Activated naive CD4-positive, alpha-beta T cell treated with anti-CD3 and anti-CD28 coated beads, Interleukin-2, amount 50 U/mL, for 72 hours (primary cell): Measurements from ENCODE around the gene SLC9A1. TPM values are rescaled to one million over a fixed set of nuclear protein-coding genes. Genes with fewer than 3 reads are reported as not detected.

Experiments used
- total RNA-seq, 2 donors: library from RNA; stranded (reverse); gene quantifications; one replicate each; pipeline ENCODE4 v1.2.3, GENCODE V29; 2022

SLC9A1 gene
- total RNA-seq, 2 donors from 2014 or later, result 16.2 to 18.8 TPM

Other genes starting within 250 kb of the SLC9A1 start
- not detected for gene NR0B2, start 241.2 kb downstream of the SLC9A1 start, total RNA-seq
- 10 to 100 TPM; 60.5 to 93.7 TPM for gene NUDC, start 233.4 kb downstream of the SLC9A1 start, total RNA-seq
- gene KDF1, start 194.7 kb downstream of the SLC9A1 start, total RNA-seq, result under 1 TPM in 1 of 2 donors, not detected in 1; 0.27 TPM
- under 1 TPM in 1 of 2 donors, not detected in 1; 0.29 TPM for gene TRNP1, start 161.4 kb downstream of the SLC9A1 start, total RNA-seq
- under 1 TPM in 1 of 2 donors, not detected in 1; 0.09 TPM for gene TENT5B, start 142.3 kb downstream of the SLC9A1 start, total RNA-seq
- gene WDTC1, start 79.5 kb upstream of the SLC9A1 start, total RNA-seq, result 10 to 100 TPM; 26.4 to 36.1 TPM
- 10 to 100 TPM; 26.9 to 29.8 TPM for gene TMEM222, start 167.0 kb upstream of the SLC9A1 start, total RNA-seq
- 10 to 100 TPM; 15.6 to 35.1 TPM for gene SYTL1, start 186.9 kb upstream of the SLC9A1 start, total RNA-seq
- gene MAP3K6, start 211.8 kb upstream of the SLC9A1 start, total RNA-seq, result 10 to 100 TPM in 1 of 2 donors, 1 to 10 TPM in 1; 5.5 to 14.7 TPM
- not detected for gene FCN3, start 219.7 kb upstream of the SLC9A1 start, total RNA-seq
- not detected for gene CD164L2, start 228.2 kb upstream of the SLC9A1 start, total RNA-seq
- under 1 TPM; 0.25 to 0.72 TPM for gene GPR3, start 237.5 kb upstream of the SLC9A1 start, total RNA-seq